HEK293T (cell line): ENCODE results near the gene ZBTB25.

ENCODE experiments used
- CTCF ChIA-PET: fragments of 350-600 bp; formaldehyde crosslinking; extraction: SDS; loops from one replicate; lab custom pipeline; 2021; ENCODE audit warnings: antibody characterized with exemption, inconsistent platforms; lab: Yijun Ruan, JAX
- POLR2A ChIA-PET: fragments of 350-600 bp; formaldehyde crosslinking; extraction: SDS; loops from one replicate; lab custom pipeline; 2020; ENCODE audit warnings: antibody characterized with exemption, inconsistent platforms; lab: Yijun Ruan, JAX
- DNase-seq: peaks from one replicate; pipeline ENCODE4 v3.0.0; 2012; ENCODE audit warnings: mixed read lengths; ENCODE audit errors: extremely low spot score
- ARNT ChIP-seq: fragments of 450-650 bp; IDR thresholded peaks from 2 replicates; pipeline ENCODE4 v1.6.1; 2017; ENCODE audit warnings: mild to moderate bottlenecking
- BHLHE40 ChIP-seq: fragments of 450-650 bp; IDR thresholded peaks from 2 replicates; pipeline ENCODE4 v1.6.1; 2016; ENCODE audit warnings: mild to moderate bottlenecking, moderate library complexity, borderline replicate concordance
- CTBP1 ChIP-seq: fragments of 450-650 bp; IDR thresholded peaks from 2 replicates; pipeline ENCODE4 v1.6.1; 2016; ENCODE audit warnings: borderline replicate concordance
- ELF4 ChIP-seq: fragments of 450-650 bp; IDR thresholded peaks from 2 replicates; pipeline ENCODE4 v1.6.1; 2017; ENCODE audit warnings: antibody characterized with exemption
- FOXA1 ChIP-seq: fragments of 450-650 bp; IDR thresholded peaks from 2 replicates; pipeline ENCODE4 v1.6.1; 2016; ENCODE audit warnings: mild to moderate bottlenecking
- FOXK2 ChIP-seq: fragments of 450-650 bp; IDR thresholded peaks from 2 replicates; pipeline ENCODE4 v1.6.1; 2016; ENCODE audit warnings: mild to moderate bottlenecking
- FOXM1 ChIP-seq: fragments of 450-650 bp; IDR thresholded peaks from 2 replicates; pipeline ENCODE4 v1.6.1; 2017; ENCODE audit warnings: mild to moderate bottlenecking, borderline replicate concordance
- HDGF ChIP-seq: fragments of 450-650 bp; IDR thresholded peaks from 2 replicates; pipeline ENCODE4 v1.6.1; 2017; ENCODE audit warnings: antibody characterized with exemption, borderline replicate concordance
- L3MBTL2 ChIP-seq: fragments of 450-650 bp; conservative IDR thresholded peaks from 2 replicates; pipeline ENCODE4 v1.6.1; 2016; ENCODE audit warnings: mild to moderate bottlenecking
- LEF1 ChIP-seq: fragments of 450-650 bp; IDR thresholded peaks from 2 replicates; pipeline ENCODE4 v1.6.1; 2017; ENCODE audit warnings: mild to moderate bottlenecking, borderline replicate concordance
- NFRKB ChIP-seq: fragments of 450-650 bp; IDR thresholded peaks from 2 replicates; pipeline ENCODE4 v1.6.1; 2016; ENCODE audit warnings: mild to moderate bottlenecking, moderate library complexity
- SP1 ChIP-seq: fragments of 450-650 bp; IDR thresholded peaks from 2 replicates; pipeline ENCODE4 v1.6.1; 2017
- SUZ12 ChIP-seq: fragments of 450-650 bp; IDR thresholded peaks from 2 replicates; pipeline ENCODE4 v1.6.1; 2016; ENCODE audit warnings: mild to moderate bottlenecking
- TARDBP ChIP-seq: fragments of 450-650 bp; IDR thresholded peaks from 2 replicates; pipeline ENCODE4 v1.6.1; 2016
- ZNF384 ChIP-seq: fragments of 450-650 bp; IDR thresholded peaks from 2 replicates; pipeline ENCODE4 v1.6.1; 2016
- TF ChIP-seq, protein P1 (sequence below): fragments of 450-650 bp; IDR thresholded peaks from 2 replicates; pipeline ENCODE4 v1.6.1; 2016

ZBTB25 gene

DNA sequence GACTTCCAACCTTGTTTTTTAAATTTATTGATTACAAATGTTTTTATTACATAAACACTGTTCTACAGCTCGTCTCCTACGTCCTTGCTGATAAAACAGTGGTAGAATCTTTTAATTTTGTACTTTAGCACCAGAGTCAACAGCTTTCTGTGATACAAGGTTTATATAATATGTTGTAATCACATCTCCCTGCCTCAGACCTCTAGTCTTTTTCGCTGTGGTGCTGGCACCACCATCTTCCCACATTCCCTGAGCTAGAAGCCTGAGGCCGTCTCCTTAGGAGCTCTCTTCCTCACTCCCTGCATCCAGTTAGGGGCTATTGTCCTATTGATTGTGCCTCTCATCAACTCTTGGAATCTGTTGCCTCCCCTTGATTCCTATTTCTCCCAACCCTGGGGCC is 98.3 kb downstream of the ZBTB25 start:
- no peak for DNase-seq
- ChIA-PET CTCF (no interaction called here), POLR2A (interaction anchor here (0.6 to 2.7 kb wide), 2 partner anchors 15 to 17 kb away, joined by 4 to 11 read pairs; partner anchors contain the start of gene MTHFD1)
- TF ChIP-seq FOXK2 = no peak
- no peak for TF ChIP-seq ELF4
- no peak for TF ChIP-seq LEF1

DNA sequence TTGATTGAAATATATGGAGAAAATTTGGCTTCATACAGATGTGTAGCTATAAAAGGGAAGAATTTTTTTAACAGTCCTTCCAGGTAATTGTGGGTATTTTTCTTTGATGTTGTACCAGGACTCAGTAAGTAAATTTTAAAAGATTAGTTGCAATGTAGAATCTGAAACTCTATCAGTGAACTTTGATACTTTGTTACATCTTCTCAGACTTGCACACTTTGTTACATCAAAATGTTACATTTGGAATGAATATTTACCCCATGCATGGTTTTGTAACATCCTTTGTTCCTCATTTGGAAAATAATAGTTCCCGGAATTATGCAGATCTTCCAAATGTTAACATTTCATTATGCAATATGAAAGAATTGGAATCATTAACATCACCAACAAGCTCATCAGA is 101.7 kb downstream of the ZBTB25 start:
- ChIA-PET POLR2A (interaction anchor here (0.7 kb wide), 2 partner anchors 13 to 14 kb away, joined by 4 read pairs; no protein-coding TSS in a partner anchor), CTCF (no interaction called here)
- no peak for DNase-seq
- no peak for TF ChIP-seq TARDBP
- no peak for TF ChIP-seq LEF1
- no peak for TF ChIP-seq L3MBTL2
- no peak for TF ChIP-seq BHLHE40
- TF ChIP-seq ELF4 = no peak
- TF ChIP-seq FOXA1 = no peak
- no peak for TF ChIP-seq ARNT
- no peak for TF ChIP-seq SP1
- TF ChIP-seq FOXM1 = no peak
- TF ChIP-seq NFRKB = no peak
- TF ChIP-seq ZNF384 = no peak
- TF ChIP-seq CTBP1 = no peak
- no peak for TF ChIP-seq HDGF
- TF ChIP-seq SUZ12 = no peak
- TF ChIP-seq FOXK2 = no peak
- TF ChIP-seq, protein P1, sequence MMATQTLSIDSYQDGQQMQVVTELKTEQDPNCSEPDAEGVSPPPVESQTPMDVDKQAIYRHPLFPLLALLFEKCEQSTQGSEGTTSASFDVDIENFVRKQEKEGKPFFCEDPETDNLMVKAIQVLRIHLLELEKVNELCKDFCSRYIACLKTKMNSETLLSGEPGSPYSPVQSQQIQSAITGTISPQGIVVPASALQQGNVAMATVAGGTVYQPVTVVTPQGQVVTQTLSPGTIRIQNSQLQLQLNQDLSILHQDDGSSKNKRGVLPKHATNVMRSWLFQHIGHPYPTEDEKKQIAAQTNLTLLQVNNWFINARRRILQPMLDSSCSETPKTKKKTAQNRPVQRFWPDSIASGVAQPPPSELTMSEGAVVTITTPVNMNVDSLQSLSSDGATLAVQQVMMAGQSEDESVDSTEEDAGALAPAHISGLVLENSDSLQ = no peak

DNA sequence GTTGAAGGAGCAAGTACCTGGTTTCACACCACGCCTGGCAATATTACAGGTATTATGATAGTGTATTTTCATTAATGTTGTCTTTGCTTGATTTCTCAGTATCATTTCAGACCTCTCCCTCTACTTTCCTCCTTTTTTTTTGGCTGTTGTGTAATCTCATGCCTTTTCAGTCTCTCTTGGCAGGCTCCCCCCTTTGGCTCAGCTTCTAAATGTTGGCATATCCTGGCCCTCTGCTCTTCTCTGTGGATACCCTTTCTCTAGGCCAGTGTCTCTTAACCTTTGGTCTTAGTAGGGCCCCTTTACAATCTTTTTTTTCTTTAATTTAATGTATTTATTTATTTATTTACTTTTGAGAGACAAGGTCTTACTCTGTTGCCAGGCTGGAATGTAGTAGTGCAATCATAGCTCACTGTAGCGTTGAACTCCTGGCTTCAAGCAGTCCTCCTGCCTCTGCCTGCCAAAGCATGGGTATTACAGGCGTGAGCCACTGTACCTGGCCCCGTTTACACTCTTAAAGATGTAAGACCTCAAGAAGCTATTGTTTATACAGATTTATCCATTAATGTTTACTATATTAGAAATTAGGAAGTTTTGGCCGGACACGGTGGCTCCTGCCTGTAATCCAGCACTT is 102.7 kb downstream of the ZBTB25 start:
- CTCF ChIA-PET = no interaction called here
- POLR2A ChIA-PET = interaction anchor here (1.4 to 1.8 kb wide), 2 partner anchors 9 to 13 kb away, joined by 3 to 11 read pairs; partner anchors contain the start of gene MTHFD1
- no peak for DNase-seq
- TF ChIP-seq L3MBTL2 (no peak), FOXM1 (no peak), FOXA1 (no peak), HDGF (no peak), SUZ12 (no peak), LEF1 (no peak), ELF4 (no peak), ZNF384 (no peak), NFRKB (no peak), CTBP1 (no peak), TARDBP (no peak), FOXK2 (no peak), ARNT (no peak), BHLHE40 (no peak), SP1 (no peak)
- TF ChIP-seq, protein P1 = no peak
